Stimulated activated CD8-positive, alpha-beta memory T cell treated with anti-CD3 and anti-CD28 coated beads, Interleukin-7, amount 100 ng/mL, for 48 hours (primary cell): Measurements from ENCODE around the gene SMIM21.

Experiments
- DNase-seq, 2 donors: peaks; one replicate each; pipeline ENCODE4 v3.0.0-alpha.2; 2020; ENCODE audit warnings: low read depth in 1 of 2; ENCODE audit errors: extremely low read depth in 1 of 2

Gene SMIM21

DNA sequence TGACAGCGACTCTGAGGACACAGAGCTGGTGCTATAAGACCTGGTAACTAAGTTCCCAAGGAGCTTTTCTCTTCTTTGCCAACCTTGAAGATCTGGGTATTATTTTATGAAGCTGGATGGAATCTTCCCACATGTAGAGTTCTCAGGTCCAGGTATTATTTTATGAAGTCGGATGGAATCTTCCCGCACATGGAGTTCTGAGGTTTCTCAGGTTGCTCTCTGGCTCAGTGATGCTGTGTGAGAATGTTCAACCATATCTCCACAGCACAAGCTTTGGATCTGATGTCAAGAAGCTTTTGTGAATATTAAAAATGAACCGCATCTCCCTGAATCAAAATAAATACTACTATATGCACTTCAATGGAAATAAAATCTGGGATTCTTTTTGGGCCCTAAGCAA lies at the start of gene SMIM21:
TSS of gene SMIM21 (minus strand) at position 101 of the 400 bp plus-strand sequence. CDS start 140 bp downstream, outside the sequence.
- DNase-seq: no peak

DNA sequence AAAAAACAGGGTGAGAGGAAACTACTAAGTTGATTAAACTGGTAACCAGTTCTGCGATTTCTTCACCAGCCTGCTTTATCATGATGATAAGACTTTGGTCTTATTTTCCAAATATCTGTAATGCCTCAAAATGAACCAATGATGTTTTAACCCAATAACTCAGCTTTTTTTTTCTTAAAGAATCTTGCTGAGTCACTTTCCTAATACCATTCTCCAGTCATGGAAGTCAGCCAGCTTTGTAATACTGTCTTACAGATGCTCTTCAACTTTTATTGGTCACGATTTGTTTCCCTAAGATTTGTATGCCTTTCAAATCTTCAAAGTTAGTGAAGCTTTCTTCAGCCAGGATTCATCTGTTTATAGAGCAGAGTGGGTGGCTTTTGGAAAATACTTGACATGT lies 47.7 kb upstream of the SMIM21 start:
- DNase-seq: no peak

DNA sequence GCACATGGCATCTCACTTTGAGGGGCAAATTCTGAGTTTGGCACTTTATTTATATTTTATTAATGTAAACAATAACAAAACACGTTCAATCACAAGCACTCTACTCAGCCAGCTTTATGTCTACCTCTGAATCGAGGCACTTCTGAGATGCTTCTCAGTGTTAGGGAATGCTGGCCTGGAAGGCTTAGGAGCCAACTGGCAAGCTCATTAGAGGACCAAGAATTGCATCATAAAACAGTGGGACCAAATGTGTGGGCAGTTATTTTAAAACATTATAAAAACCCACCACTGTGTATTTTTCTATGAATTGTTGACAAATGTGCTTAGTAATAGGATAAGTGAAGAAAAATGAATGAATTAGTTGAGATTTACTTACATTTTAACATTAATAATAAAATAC lies 46.8 kb upstream of the SMIM21 start:
- DNase-seq: no peak

DNA sequence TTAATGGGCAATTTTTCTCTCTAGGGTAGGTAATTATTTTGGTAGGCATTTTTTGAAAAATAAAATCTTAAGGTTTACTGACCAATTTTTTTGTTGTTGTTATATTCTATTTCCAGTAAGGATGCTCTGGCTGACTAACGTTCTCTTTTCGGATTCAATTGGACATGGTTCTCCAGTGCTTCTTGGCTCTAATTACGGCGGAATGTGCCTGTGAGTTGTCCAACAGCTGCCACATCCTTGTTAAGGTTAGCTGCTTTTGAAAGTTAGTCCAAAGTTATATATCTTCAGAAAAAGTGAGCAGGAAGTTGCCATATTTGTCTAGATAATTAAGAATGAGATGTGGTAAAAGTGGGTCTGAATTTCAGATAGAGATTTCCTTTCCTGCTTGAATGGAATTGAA lies 45.8 kb upstream of the SMIM21 start:
- DNase-seq: no peak

- DNase-seq: no peak
Observed at GRCh38 chr18:75472906-75473305, 45.4 kb upstream of the SMIM21 start.

- DNase-seq: no peak
Observed at GRCh38 chr18:75472396-75472795, 44.9 kb upstream of the SMIM21 start.

GRCh38 chr18:75471850-75472249 lies 44.3 kb upstream of the SMIM21 start:
- DNase-seq: no peak

- DNase-seq: no peak
Observed at GRCh38 chr18:75467851-75468250, 40.3 kb upstream of the SMIM21 start.

DNA sequence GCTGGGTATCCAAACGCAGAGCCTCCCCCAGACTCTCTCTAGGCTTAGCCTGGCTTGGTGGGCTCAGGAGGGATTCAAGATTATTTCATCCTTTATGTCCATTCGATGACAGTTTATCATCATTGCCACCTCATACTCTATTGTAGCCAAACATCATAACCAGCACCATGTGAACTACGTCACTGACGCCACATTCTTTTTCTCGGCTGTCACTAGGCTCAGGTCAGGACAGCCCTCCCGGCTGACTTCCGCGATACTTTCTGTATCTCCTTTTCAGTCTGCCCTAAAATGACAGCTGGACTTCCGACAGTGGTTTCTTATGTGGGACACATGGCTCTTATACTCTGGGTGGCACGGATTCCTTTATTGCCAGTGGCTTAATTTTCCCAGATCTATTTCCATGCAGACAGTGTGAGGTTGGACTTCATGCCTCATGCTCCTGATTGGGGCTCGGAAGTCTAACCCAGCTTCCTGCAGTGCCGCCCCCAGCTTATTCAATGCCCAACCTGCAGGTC lies 39.8 kb upstream of the SMIM21 start:
- DNase-seq: no peak

- DNase-seq: no peak
Observed at GRCh38 chr18:75464356-75464755, 36.9 kb upstream of the SMIM21 start.

DNA sequence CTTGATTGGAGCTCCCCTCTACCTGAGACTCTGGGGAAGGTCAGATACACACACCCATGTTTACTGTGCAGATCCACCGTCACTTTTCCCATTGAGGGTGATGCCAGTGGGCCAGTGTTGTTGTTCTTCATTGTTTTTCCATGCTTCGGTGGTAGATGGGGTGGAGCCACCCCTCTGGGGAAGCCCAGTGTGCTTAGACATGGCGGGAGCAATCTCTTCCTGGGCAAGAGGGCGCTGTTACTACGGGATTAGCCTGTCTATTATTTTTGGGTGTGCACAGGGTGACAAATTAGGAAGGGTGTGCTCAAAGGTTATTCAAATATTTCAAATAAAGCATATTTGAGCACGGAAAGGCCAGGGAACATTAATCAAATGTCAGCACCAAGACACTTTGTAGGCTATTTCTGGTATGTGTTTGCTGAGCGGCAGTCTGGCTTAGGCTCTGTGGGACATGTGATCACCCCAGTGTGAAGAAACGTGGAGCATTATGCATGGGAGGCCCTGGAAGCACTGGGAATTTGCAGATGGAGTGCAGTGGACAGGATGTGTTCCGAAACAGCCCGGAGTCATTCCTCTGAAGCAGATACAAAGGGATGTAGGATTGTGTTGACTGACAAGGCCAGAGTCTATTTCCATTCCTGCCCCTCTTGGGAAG lies 34.8 kb upstream of the SMIM21 start:
- DNase-seq: no peak

DNA sequence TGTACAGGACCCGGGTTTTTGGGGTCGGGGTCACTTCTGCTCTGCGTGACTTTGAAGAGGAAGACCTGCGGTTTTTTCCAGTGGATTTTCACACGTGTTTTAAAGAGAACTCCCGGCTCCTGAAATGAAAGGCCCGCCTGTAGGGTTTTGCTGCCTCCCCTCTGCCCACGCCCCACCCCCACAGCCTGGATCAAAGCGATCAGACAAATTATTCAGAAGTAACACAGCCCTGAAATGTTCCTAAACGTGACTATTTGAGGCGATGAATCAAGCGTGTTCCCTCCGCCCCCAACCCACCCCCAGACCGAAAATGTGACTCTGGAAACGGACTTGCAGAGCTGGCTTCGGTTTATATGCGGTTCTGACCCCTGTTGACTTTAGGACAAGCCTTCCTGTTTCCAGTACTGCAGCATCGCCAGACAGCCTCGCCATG lies 28.7 kb upstream of the SMIM21 start:
- DNase-seq: peak in 1 of 2 donors; percentile 7

DNA sequence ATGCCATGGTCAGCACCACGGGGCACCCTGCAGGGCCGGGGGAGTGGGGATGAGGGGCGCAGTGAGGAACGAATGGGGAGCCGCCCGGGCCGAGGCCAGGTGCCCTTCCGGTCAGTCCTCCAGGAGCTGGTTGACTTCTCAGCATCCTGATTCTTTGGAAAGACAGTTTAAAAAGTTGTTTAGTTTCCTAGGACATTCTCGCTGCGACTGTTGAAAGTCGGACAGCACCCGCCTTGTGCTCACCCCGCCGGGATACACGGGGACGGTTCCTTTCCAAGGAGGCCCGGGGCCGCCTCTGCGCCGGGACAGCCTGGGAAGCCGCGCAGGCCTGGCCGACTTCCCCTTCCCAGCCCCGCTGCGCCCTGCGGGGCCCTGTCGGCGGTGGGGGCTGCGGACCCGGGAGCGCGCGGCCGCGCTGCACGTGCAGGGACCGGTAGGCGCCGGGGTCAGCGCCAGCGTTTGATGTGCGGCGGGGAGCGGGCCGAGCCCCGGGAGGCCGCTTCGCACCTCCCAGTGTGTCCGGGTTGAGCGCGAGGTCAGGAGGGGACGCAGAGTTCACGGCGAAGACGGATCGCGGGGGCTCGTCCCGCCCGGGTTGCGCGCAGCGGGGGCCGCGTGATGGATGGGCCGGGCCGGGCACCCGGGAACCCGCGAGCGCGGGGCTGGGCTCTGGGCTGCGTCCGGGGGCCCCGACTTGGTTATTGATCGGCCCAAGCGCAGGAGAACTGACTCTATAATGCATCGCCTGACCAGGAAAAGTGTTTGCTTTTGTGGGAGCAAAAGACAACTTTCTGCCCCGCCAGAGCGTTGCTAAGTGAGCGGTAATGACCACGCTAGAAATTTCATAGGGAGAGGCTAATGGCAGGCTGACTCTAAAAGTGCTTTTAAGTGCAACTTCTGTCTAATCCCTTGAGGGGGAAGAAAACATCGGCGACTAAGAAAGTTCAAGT lies 28.0 kb upstream of the SMIM21 start:
- DNase-seq: no peak

DNA sequence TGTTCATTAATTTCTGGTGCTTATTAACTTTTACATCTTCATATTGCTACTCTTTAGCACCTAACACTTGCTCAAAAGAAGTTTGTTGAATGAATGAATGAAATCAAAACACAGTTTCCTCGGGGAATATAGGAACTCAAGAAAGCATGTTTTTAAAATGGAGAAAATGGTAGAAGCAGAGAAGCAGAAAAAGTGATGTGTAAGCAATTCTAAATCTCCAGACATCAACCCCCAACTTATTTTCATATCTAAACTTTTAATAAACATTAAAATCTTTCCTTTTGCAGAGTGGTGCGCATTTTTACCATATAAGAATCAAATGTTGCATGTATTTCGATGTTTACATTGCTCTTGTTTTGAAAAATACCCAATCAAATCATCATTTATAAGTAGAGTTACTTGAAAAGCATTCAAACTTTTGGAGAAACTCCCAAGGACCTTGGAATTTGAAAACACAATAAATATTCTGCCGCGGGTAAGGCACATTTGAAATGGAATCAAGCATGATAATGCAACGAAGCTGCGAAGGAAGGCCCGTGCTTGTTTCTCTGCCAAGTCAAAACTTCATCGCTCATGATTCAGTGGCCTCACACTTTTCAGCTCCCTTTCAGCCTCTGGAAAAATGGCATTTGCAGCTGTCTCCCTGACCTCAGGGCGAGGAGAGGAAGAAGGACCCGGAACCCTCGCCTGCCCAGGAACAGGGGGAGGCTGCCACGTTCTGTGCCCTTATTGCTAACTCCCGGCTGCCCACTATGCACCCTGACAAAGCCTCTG lies 26.7 kb upstream of the SMIM21 start:
- no peak for DNase-seq

DNA sequence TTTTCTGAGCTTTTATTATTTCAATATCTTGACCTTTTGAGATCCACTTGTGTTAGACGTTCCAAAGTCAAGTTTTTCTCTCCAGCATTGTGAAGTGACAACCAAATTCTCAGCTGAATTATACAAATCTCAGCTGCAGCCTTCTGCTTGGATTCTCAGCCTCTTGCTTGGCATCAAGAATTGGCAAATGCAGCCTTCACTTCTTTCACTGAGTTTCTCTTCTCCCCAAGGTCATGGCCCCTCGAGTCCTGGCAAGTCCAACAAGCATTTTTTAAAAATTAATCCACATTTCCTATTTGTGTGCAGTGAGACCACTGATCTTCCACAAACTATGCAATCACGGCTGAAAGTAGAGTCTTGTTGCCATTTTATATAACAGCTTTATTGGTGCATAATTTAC lies 23.4 kb upstream of the SMIM21 start:
- DNase-seq: no peak

DNA sequence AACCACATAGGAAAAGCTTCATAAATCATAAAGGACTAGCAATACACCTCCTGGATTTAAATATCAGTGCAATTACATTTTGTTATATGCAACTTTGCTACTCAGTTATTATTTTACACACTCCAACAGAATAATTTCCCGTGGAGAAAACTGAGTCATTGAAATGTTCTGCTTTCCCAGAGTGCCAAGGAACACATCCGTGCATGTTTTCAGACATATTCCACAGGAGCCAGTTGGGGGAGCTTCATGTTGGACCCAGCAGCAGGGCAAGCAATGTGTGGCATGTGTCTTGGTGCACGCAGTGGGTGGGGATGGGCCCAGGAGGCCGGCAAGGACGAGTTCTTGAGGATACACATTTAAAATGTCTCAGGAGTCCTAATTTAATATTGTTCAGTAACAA lies 14.4 kb upstream of the SMIM21 start:
- no peak for DNase-seq

DNA sequence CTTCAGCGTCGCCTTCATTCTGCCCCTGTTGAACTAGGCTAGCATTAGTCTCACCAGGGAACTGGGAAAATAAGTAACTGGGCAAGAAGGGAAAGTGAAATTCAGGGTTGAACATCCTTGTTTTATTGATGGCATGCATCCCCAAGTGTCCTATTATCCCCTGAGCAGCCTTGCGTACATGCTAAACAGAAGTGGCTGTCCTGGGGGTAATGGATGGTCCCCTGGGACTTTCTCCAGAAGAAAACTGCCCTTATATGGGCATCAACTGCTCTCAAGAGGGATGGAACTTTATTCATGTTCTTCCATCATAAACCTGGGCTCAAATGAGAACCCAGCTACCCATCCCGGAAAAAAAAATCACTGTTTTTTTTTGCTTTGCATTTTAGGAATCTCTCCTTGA lies 11.8 kb upstream of the SMIM21 start:
- DNase-seq: no peak

DNA sequence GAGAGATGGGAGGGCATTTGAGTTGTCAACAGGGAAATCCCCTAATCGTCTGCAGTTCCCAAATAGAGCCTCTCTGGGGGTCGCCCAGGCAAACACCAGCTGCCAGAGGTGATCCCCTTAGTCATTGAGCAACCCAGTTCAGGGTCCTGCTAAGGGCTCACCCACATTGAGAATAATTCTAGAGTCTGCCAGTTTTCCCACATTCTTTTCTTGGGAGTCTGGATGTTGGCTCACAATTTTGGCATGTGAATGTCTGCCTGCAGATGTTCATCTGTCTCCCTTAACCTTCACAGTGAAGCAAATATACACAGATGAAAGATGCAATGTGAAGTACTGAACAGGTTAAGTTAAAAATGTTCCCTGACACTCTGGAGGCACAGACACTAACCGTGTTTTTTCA lies 11.4 kb upstream of the SMIM21 start:
- DNase-seq: no peak

DNA sequence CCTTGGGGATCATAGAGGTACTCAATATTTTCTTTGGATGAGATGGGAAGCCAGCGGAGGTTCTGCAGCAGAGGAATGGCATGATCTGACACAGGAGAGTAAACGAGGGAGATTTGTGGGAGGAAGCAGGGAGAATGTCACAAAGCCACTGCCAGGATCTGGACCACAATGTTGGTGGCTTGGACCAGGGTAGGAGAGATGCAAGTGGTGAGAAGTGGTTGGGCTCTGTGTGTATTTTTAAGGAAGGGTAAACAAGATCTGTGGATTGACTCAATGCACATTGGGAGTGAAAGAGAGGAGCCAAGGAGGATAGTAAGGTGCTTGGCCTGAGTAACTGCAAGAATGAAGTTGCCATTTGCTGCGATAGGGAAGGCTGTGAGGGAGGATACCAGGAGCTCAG lies 10.5 kb upstream of the SMIM21 start:
- no peak for DNase-seq

GRCh38 chr18:75433098-75433497 lies 5.6 kb upstream of the SMIM21 start:
- no peak for DNase-seq

DNA sequence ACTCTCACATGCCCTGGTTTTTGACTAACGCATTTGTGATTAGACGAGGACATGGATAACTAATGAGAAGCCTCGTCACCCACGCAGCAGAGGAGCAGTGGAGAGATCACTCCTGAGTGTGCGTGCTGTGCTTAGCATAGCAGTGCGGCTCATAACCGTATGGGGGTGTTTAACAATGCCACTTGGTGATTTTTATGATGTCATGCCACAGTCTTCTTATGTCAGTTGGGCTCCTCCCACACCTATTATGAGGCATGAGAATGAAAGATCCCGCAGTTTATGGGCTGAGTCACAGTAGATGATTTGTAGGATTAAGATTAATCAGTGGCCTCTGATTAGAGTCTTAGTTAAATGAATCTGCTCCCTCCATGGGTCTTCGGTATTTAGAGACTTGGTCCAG lies 2.5 kb upstream of the SMIM21 start:
- no peak for DNase-seq
